Measurements from ENCODE around the gene MARK3.

The MARK3 gene

GRCh38 chr14:103540821-103541708 is 155.8 kb downstream of the MARK3 start:
- H3K4me3 ChIP-seq (replicated peaks; ENCODE audit: low read depth, low read length): no peak overlapping the region
- no peak for TF ChIP-seq CTCF (IDR thresholded peaks at IDR 0.05; ENCODE audit: low read length, missing control alignments)
- DNase-seq (ENCODE audit: low read depth): no peak

- no peak for TF ChIP-seq CTCF (IDR thresholded peaks at IDR 0.05; ENCODE audit: low read length, missing control alignments)
- no peak overlapping the region for H3K4me3 ChIP-seq (replicated peaks; ENCODE audit: low read depth, low read length)
- DNase-seq (ENCODE audit: low read depth): no peak
Measured at GRCh38 chr14:103541709-103542604, 156.7 kb downstream of the MARK3 start.

GRCh38 chr14:103542605-103543088 is 157.4 kb downstream of the MARK3 start:
- TF ChIP-seq CTCF (IDR thresholded peaks at IDR 0.05; ENCODE audit: low read length, missing control alignments): no peak
- no peak overlapping the region for H3K4me3 ChIP-seq (replicated peaks; ENCODE audit: low read depth, low read length)
- no peak for DNase-seq (ENCODE audit: low read depth)

GRCh38 chr14:103543140-103543539 is 157.9 kb downstream of the MARK3 start:
- no peak overlapping the region for H3K4me3 ChIP-seq (replicated peaks; ENCODE audit: low read depth, low read length)
- DNase-seq (ENCODE audit: low read depth): no peak
- TF ChIP-seq CTCF (IDR thresholded peaks at IDR 0.05; ENCODE audit: low read length, missing control alignments): no peak

- TF ChIP-seq CTCF (IDR thresholded peaks at IDR 0.05; ENCODE audit: low read length, missing control alignments): no peak
- no peak for DNase-seq (ENCODE audit: low read depth)
- H3K4me3 ChIP-seq (replicated peaks; ENCODE audit: low read depth, low read length): no peak overlapping the region
Measured at GRCh38 chr14:103543721-103544387, 158.6 kb downstream of the MARK3 start.

- DNase-seq (ENCODE audit: low read depth): no peak
- TF ChIP-seq CTCF (IDR thresholded peaks at IDR 0.05; ENCODE audit: low read length, missing control alignments): no peak
- H3K4me3 ChIP-seq (replicated peaks; ENCODE audit: low read depth, low read length): no peak overlapping the region
Measured at GRCh38 chr14:103544388-103545218, 159.4 kb downstream of the MARK3 start.
